H1 (cell line): Measurements from ENCODE around the gene PRPF31. TPM values are rescaled to one million over a fixed set of nuclear protein-coding genes. Genes with fewer than 3 reads are reported as not detected.

Experiments
- CTCF ChIA-PET: fragments of 300-600 bp; sonication (Branson Sonifier 250); formaldehyde crosslinking; loops from one replicate; lab custom pipeline; 2021; ENCODE audit not compliant: partially characterized antibody; lab: Charles Lee
- POLR2A ChIA-PET: fragments of 300-600 bp; sonication (Branson Sonifier 250); formaldehyde crosslinking; loops from one replicate; lab custom pipeline; 2021; ENCODE audit warnings: inconsistent platforms; ENCODE audit not compliant: partially characterized antibody; lab: Charles Lee
- DNase-seq, 2 experiments: peaks; one replicate each; pipeline versions ENCODE4 v3.0.0 to v3.0.0-alpha.2; 2010 to 2022; ENCODE audit warnings: low spot score in 2 of 2, low read depth in 1 of 2, mixed read lengths in 1 of 2
- FAIRE-seq: peaks from 2 replicates; lab custom pipeline; 2011; peaks lifted over from hg19 to GRCh38; lab: Jason Lieb, UNC
- H2AFZ ChIP-seq: 2 replicates; pipeline ENCODE4 v1.8.1; 2012; ENCODE audit warnings: low read length, inconsistent platforms
- H2AK5ac ChIP-seq: 2 replicates; pipeline ENCODE4 v1.6.1; 2013; ENCODE audit warnings: low read depth, low read length
- H2BK120ac ChIP-seq: replicated peaks from 2 replicates; pipeline ENCODE3; 2013; ENCODE audit warnings: low read depth, low read length, inconsistent platforms
- H2BK12ac ChIP-seq: 2 replicates; pipeline ENCODE4 v1.6.1; 2013; ENCODE audit warnings: low read depth, low read length
- H2BK15ac ChIP-seq: 2 replicates; pipeline ENCODE4 v1.6.1; 2013; ENCODE audit warnings: low read length
- H2BK20ac ChIP-seq: 2 replicates; pipeline ENCODE4 v1.6.1; 2013; ENCODE audit warnings: low read length
- H2BK5ac ChIP-seq: 2 replicates; pipeline ENCODE4 v1.6.1; 2013; ENCODE audit warnings: low read depth, low read length
- H3K14ac ChIP-seq: 2 replicates; pipeline ENCODE4 v1.6.1; 2013; ENCODE audit warnings: inconsistent platforms; ENCODE audit not compliant: insufficient read length
- H3K18ac ChIP-seq: 2 replicates; pipeline ENCODE4 v1.6.1; 2013; ENCODE audit warnings: low read length; ENCODE audit errors: extremely low read depth
- H3K23ac ChIP-seq: 2 replicates; pipeline ENCODE4 v1.6.1; 2013; ENCODE audit warnings: inconsistent platforms; ENCODE audit not compliant: insufficient read length
- H3K23me2 ChIP-seq: 2 replicates; pipeline ENCODE4 v1.6.1; 2013; ENCODE audit warnings: low read depth, low read length
- H3K27ac ChIP-seq: 2 replicates; pipeline ENCODE4 v1.6.1; 2011; ENCODE audit warnings: low read depth, low read length, inconsistent platforms
- H3K27me3 ChIP-seq, 4 experiments: replicated peaks in 1 of 4; 1 replicate in 1 of 4; 2 replicates in 3 of 4; pipeline versions ENCODE4 v1.6.1 to v1.8.1; 2011 to 2013; ENCODE audit warnings: low read length in 3 of 4, mild to moderate bottlenecking in 3 of 4, inconsistent platforms in 2 of 4, mixed read lengths in 2 of 4, moderate library complexity in 1 of 4; ENCODE audit not compliant: control insufficient read depth in 3 of 4, insufficient read depth in 3 of 4; ENCODE audit errors: extremely low read depth in 1 of 4
- H3K36me3 ChIP-seq, 4 experiments: 2 replicates each; pipeline versions ENCODE4 v1.6.1 to v1.8.1; 2011 to 2013; ENCODE audit warnings: mild to moderate bottlenecking in 4 of 4, low read length in 3 of 4, moderate library complexity in 2 of 4, control low read depth in 1 of 4, inconsistent platforms in 1 of 4; ENCODE audit not compliant: insufficient read depth in 4 of 4, control insufficient read depth in 2 of 4
- H3K4ac ChIP-seq: replicated peaks from 2 replicates; pipeline ENCODE3; 2013; ENCODE audit warnings: low read length, low read depth, mixed read lengths, inconsistent platforms; ENCODE audit not compliant: insufficient read length
- H3K4me1 ChIP-seq, 4 experiments: replicated peaks in 1 of 4; 1 replicate in 1 of 4; 2 replicates in 3 of 4; pipeline versions ENCODE4 v1.6.1 to v1.8.1; 2011 to 2013; ENCODE audit warnings: low read length in 3 of 4, inconsistent platforms in 2 of 4, mixed read lengths in 1 of 4; ENCODE audit not compliant: insufficient read depth in 4 of 4, control insufficient read depth in 3 of 4
- H3K4me2 ChIP-seq, 2 experiments: 2 replicates each; pipeline versions ENCODE4 v1.6.1 to v1.8.1; 2011 to 2013; ENCODE audit warnings: low read depth in 2 of 2, low read length in 2 of 2, control low read depth in 1 of 2, inconsistent platforms in 1 of 2, mild to moderate bottlenecking in 1 of 2; ENCODE audit not compliant: insufficient read depth in 1 of 2
- H3K4me3 ChIP-seq, 4 experiments: fragments of 200-600, 300-600 bp in 1 of 4; sonication (generic), shearing (Covaris generic), sonication (Bioruptor Twin) in 1 of 4; 2 replicates each; pipeline versions ENCODE4 v1.5.1 to v1.8.1; 2011 to 2016; ENCODE audit warnings: low read length in 4 of 4, low read depth in 3 of 4, control low read depth in 2 of 4, inconsistent platforms in 2 of 4, mild to moderate bottlenecking in 2 of 4, mixed read lengths in 1 of 4, moderate library complexity in 1 of 4; ENCODE audit not compliant: insufficient read depth in 2 of 4; ENCODE audit errors: extremely low read depth in 1 of 4
- H3K56ac ChIP-seq: replicated peaks from 2 replicates; pipeline ENCODE3; 2013; ENCODE audit warnings: low read depth, mild to moderate bottlenecking, mixed read lengths, low read length, inconsistent platforms; ENCODE audit not compliant: insufficient read length
- H3K79me1 ChIP-seq: 2 replicates; pipeline ENCODE4 v1.6.1; 2013; ENCODE audit warnings: low read depth, low read length, control low read depth
- H3K79me2 ChIP-seq, 2 experiments: 2 replicates each; pipeline versions ENCODE4 v1.6.1 to v1.8.1; 2012 to 2013; ENCODE audit warnings: low read length in 2 of 2, mild to moderate bottlenecking in 2 of 2, inconsistent platforms in 1 of 2; ENCODE audit not compliant: insufficient read depth in 2 of 2, control insufficient read depth in 1 of 2
- H3K9ac ChIP-seq, 4 experiments: replicated peaks in 1 of 4; 1 replicate in 1 of 4; 2 replicates in 3 of 4; pipeline versions ENCODE4 v1.6.1 to v1.8.1; 2011 to 2013; ENCODE audit warnings: low read depth in 3 of 4, low read length in 3 of 4, control low read depth in 2 of 4, mild to moderate bottlenecking in 2 of 4, moderate library complexity in 2 of 4, inconsistent platforms in 1 of 4; ENCODE audit errors: extremely low read depth in 1 of 4
- H3K9me3 ChIP-seq, 2 experiments: 2 replicates each; pipeline versions ENCODE4 v1.6.1 to v1.8.1; 2012 to 2013; ENCODE audit warnings: mild to moderate bottlenecking in 2 of 2, moderate library complexity in 2 of 2, control low read depth in 1 of 2, inconsistent platforms in 1 of 2, low read depth in 1 of 2, low read length in 1 of 2, mixed read lengths in 1 of 2; ENCODE audit not compliant: insufficient read depth in 2 of 2
- H4K20me1 ChIP-seq, 2 experiments: replicated peaks in 1 of 2; 2 replicates each; pipeline versions ENCODE3 to v1.8.1; 2011 to 2013; ENCODE audit warnings: inconsistent platforms in 2 of 2, low read length in 2 of 2, mild to moderate bottlenecking in 1 of 2; ENCODE audit not compliant: insufficient read depth in 2 of 2, control insufficient read depth in 1 of 2
- H4K5ac ChIP-seq: 2 replicates; pipeline ENCODE4 v1.6.1; 2013; ENCODE audit warnings: low read length, low read depth, mixed read lengths, inconsistent platforms; ENCODE audit not compliant: insufficient read length
- H4K8ac ChIP-seq: 2 replicates; pipeline ENCODE4 v1.8.0; 2013; ENCODE audit warnings: mild to moderate bottlenecking, moderate library complexity, low read length, inconsistent platforms; ENCODE audit not compliant: insufficient read depth; ENCODE audit errors: extremely low read depth
- H4K91ac ChIP-seq: replicated peaks from 2 replicates; pipeline ENCODE3; 2013; ENCODE audit warnings: low read length, mixed read lengths, inconsistent platforms; ENCODE audit not compliant: insufficient read length
- ATF3 ChIP-seq: IDR thresholded peaks from 2 replicates; pipeline ENCODE4 v1.6.1; 2011; ENCODE audit warnings: low read depth, mild to moderate bottlenecking, low read length; ENCODE audit not compliant: insufficient read depth
- CTBP2 ChIP-seq: IDR thresholded peaks from 2 replicates; pipeline ENCODE4 v1.7.0; 2011; ENCODE audit warnings: borderline replicate concordance, mild to moderate bottlenecking, moderate library complexity, mixed read lengths, low read length; ENCODE audit not compliant: insufficient read depth, insufficient read length
- EGR1 ChIP-seq: IDR thresholded peaks from 2 replicates; pipeline ENCODE4 v1.6.1; 2011; ENCODE audit warnings: low read depth, low read length, borderline replicate concordance
- WGBS, 2 experiments: shearing (Covaris generic) in 1 of 2; methylation state at CpG; one replicate each; pipeline versions ENCODE4 v1.1.6 to v1.1.7; 2013 to 2015; ENCODE audit warnings: low lambda C conversion rate in 2 of 2, mixed read lengths in 2 of 2, inconsistent platforms in 1 of 2, low coverage in 1 of 2, missing lambda C conversion rate in 1 of 2; ENCODE audit not compliant: insufficient replicate concordance in 2 of 2, insufficient coverage in 1 of 2, insufficient read length in 1 of 2; ENCODE audit errors: extremely low coverage in 1 of 2, missing lambda C conversion rate in 1 of 2; 5-methylcytosine and 5-hydroxymethylcytosine counted together
- polyA plus RNA-seq, 7 experiments: library from polyadenylated mRNA; depleted of rRNA in 3 of 7; stranded (reverse) in 5 of 7; unstranded in 2 of 7; fragments of >200 nt in 5 of 7; fragments of 200-250 nt in 2 of 7; gene quantifications; 1 replicate in 5 of 7; 2 replicates in 1 of 7; 4 replicates in 1 of 7; pipeline versions ENCODE4 v1.2.1 to v1.2.3, GENCODE V29; 2011 to 2013; ENCODE audit warnings: missing spikeins in 2 of 7, mixed read lengths in 2 of 7
- total RNA-seq: library from RNA; stranded (reverse); fragmentation: NEBNext Ultra II Directional; extraction: Animal tissue kit (Norgen Biotek cat#: 25700); gene quantifications from 2 replicates; pipeline ENCODE4 v1.2.1, GENCODE V29; 2021

PRPF31 gene
- total and polyA plus RNA-seq, 2 of the 8 experiments (the other 6 are each of a cell fraction or from before 2014, with no cell fraction given), result 51.1 to 97.4 TPM

DNA sequence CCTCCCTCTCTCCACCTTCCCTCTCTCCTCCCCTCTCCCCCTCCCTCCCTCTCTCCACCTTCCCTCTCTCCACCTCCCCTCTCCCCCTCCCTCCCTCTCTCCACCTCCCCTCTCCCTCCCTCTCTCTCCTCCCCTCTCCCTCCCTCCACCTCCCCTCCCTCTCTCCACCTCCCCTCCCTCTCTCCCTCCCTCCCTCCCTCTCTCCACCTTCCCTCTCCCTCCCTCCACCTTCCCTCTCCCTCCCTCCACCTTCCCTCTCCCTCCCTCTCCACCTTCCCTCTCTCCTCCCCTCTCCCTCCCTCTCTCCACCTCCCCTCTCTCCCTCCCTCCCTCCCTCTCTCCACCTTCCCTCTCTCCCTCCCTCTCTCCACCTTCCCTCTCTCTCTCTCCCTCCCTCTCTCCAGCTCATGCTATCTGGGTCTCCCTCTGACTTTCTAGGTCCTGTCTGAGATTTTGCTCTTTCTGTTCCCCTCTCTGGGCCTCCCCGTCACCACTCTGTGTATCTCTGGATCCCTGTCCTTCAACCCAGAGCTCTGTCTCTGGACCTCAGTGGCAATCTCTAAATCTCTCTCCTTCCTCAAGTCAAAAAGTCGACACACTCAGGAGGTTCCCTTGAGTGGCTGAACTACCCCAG lies 18.5 kb downstream of the PRPF31 start:
- POLR2A ChIA-PET, result interaction anchor here (1.0 to 15.7 kb wide), 9 partner anchors 8 to 183 kb away, joined by 3 to 348 read pairs (median 8); partner anchors contain the start of genes LENG1, PRPF31, RPS9 and TFPT
- TF ChIP-seq EGR1, result peak; percentile 41
- TF ChIP-seq CTBP2, result peak; percentile 7
- no peak for TF ChIP-seq ATF3
- Histone ChIP-seq H3K4me3 (no peak overlapping the region), H3K23me2 (peaks cover 17% of the 10 kb centered on the region), H3K36me3 (peaks cover 8 to 28% (median 10%) of the 10 kb centered on the region in 4 experiments; a peak in 7 of 8 replicates), H2AK5ac (0 out of 2 replicates have a peak overlapping the region, but pooled peaks have one; percentile 39), H3K4ac (no peak overlapping the region), H4K5ac (no peak overlapping the region), H3K79me1 (peaks cover 2% of the 10 kb centered on the region; the same call in 1 of the 2 replicates), H3K4me1 (peaks cover 0 to 11% (median 5%) of the 10 kb centered on the region in 4 experiments; a peak in 5 of 7 replicates), H3K14ac (no peak overlapping the region), H3K27me3 (no peaks in the 10 kb centered on the region), H3K9ac (no peak overlapping the region), H3K79me2 (peaks cover 5 to 12% of the 10 kb centered on the region in 2 experiments; a peak in 3 of 4 replicates), H3K56ac (no peak overlapping the region), H2BK120ac (no peak overlapping the region), H2BK15ac (no peak overlapping the region), H2BK5ac (no peak overlapping the region; the same call in 1 of the 2 replicates), H3K23ac (no peak overlapping the region), H4K20me1 (peaks cover 1 to 10% of the 10 kb centered on the region in 2 experiments), H3K18ac (no peak overlapping the region; the same call in 1 of the 2 replicates), H3K9me3 (peaks cover 3 to 10% of the 10 kb centered on the region in 2 experiments; a peak in 3 of 4 replicates), H4K8ac (no peak overlapping the region), H2BK20ac (no peak overlapping the region), H3K27ac (no peak overlapping the region), H2BK12ac (0 out of 2 replicates have a peak overlapping the region, but pooled peaks have one; percentile 60), H4K91ac (no peak overlapping the region), H3K4me2 (no peak overlapping the region), H2AFZ (no peak overlapping the region)
- CTCF ChIA-PET, result no interaction called here
- 52% methylated on average over 2 of the region's 2 CpGs; no CpG with 5 or more reads in 1 of the 2 experiments for WGBS, 2 experiments
- FAIRE-seq (no peak), DNase-seq (peak in 1 of 2 experiments; percentile 59)
